RWPE2 (cell line): ENCODE measurements around the gene GDF2.

Experiments used
- ATAC-seq: fragments of 200-7000 bp; cut with Tn5 transposase; 3 replicates; pipeline ENCODE4 v1.9.1; 2021; ENCODE audit warnings: low read depth
- DNase-seq: peaks from one replicate; pipeline ENCODE4 v3.0.0-alpha.2; 2020; ENCODE audit warnings: low spot score
- H3K27ac ChIP-seq: fragments of 450-650 bp; 2 replicates; pipeline ENCODE4 v1.5.1; 2017; ENCODE audit warnings: mild to moderate bottlenecking; ENCODE audit not compliant: poor library complexity, severe bottlenecking
- H3K27me3 ChIP-seq: fragments of 250-450 bp; sonication (Bioruptor Pico); 2 replicates; pipeline ENCODE4 v1.5.1; 2021; ENCODE audit warnings: mild to moderate bottlenecking, moderate library complexity; ENCODE audit not compliant: insufficient read depth, poor library complexity, severe bottlenecking
- H3K36me3 ChIP-seq: fragments of 250-450 bp; sonication (Bioruptor Pico); 2 replicates; pipeline ENCODE4 v1.5.1; 2020; ENCODE audit warnings: low read depth, mild to moderate bottlenecking, moderate library complexity
- H3K4me1 ChIP-seq: fragments of 250-450 bp; sonication (Bioruptor Pico); 2 replicates; pipeline ENCODE4 v1.5.1; 2021; ENCODE audit warnings: mild to moderate bottlenecking, moderate library complexity; ENCODE audit not compliant: insufficient read depth, poor library complexity, severe bottlenecking
- H3K4me3 ChIP-seq: fragments of 250-450 bp; sonication (Bioruptor Pico); 2 replicates; pipeline ENCODE4 v1.5.1; 2021; ENCODE audit warnings: mild to moderate bottlenecking, moderate library complexity; ENCODE audit not compliant: severe bottlenecking
- H3K9me3 ChIP-seq: fragments of 250-450 bp; sonication (Bioruptor Pico); 2 replicates; pipeline ENCODE4 v1.5.1; 2021; ENCODE audit warnings: mild to moderate bottlenecking, moderate library complexity; ENCODE audit not compliant: severe bottlenecking
- CTCF ChIP-seq: fragments of 450-650 bp; IDR thresholded peaks from one replicate; pipeline ENCODE4 v1.5.1; 2017; ENCODE audit warnings: mild to moderate bottlenecking, moderate library complexity; ENCODE audit not compliant: poor library complexity, severe bottlenecking

The GDF2 gene

GRCh38 chr10:47363781-47364180 lies 41.5 kb downstream of the GDF2 start:
- Histone ChIP-seq H3K36me3 (no peaks in the 10 kb centered on the region), H3K4me1 (no peaks in the 10 kb centered on the region), H3K4me3 (no peak overlapping the region), H3K9me3 (no peaks in the 10 kb centered on the region), H3K27ac (no peak overlapping the region), H3K27me3 (no peaks in the 10 kb centered on the region)
- peak; percentile 2 for DNase-seq
- no peak for ATAC-seq
- no peak for TF ChIP-seq CTCF

GRCh38 chr10:47364366-47364765 lies 42.1 kb downstream of the GDF2 start:
- no peak for TF ChIP-seq CTCF
- Histone ChIP-seq H3K9me3 (no peaks in the 10 kb centered on the region), H3K4me1 (no peaks in the 10 kb centered on the region), H3K27me3 (no peaks in the 10 kb centered on the region), H3K4me3 (no peak overlapping the region), H3K27ac (no peak overlapping the region), H3K36me3 (no peaks in the 10 kb centered on the region)
- ATAC-seq (0 out of 3 replicates have a peak, but pooled peaks have one; percentile 41), DNase-seq (no peak)

- no peaks in the 10 kb centered on the region for H3K36me3 ChIP-seq
- TF ChIP-seq CTCF = no peak
- H3K27ac ChIP-seq = no peak overlapping the region
- ATAC-seq (no peak), DNase-seq (no peak)
- H3K27me3 ChIP-seq = no peaks in the 10 kb centered on the region
- H3K4me3 ChIP-seq = no peak overlapping the region
- H3K4me1 ChIP-seq = no peaks in the 10 kb centered on the region
- H3K9me3 ChIP-seq = no peaks in the 10 kb centered on the region
These were observed 42.7 kb downstream of the GDF2 start for GRCh38 chr10:47364911-47365310.

GRCh38 chr10:47365431-47366180 lies 43.4 kb downstream of the GDF2 start:
- H3K36me3 ChIP-seq = no peaks in the 10 kb centered on the region
- H3K27ac ChIP-seq = no peak overlapping the region
- DNase-seq (peak; percentile 11), ATAC-seq (no peak)
- no peak overlapping the region for H3K4me3 ChIP-seq
- H3K27me3 ChIP-seq = no peaks in the 10 kb centered on the region
- no peak for TF ChIP-seq CTCF
- no peaks in the 10 kb centered on the region for H3K4me1 ChIP-seq
- H3K9me3 ChIP-seq = no peaks in the 10 kb centered on the region

GRCh38 chr10:47366181-47366631 lies 44.0 kb downstream of the GDF2 start:
- no peaks in the 10 kb centered on the region for H3K27me3 ChIP-seq
- no peak for TF ChIP-seq CTCF
- no peak overlapping the region for H3K4me3 ChIP-seq
- DNase-seq (peak; percentile 34), ATAC-seq (no peak)
- no peak overlapping the region for H3K27ac ChIP-seq
- H3K9me3 ChIP-seq = no peaks in the 10 kb centered on the region
- H3K4me1 ChIP-seq = no peaks in the 10 kb centered on the region
- H3K36me3 ChIP-seq = no peaks in the 10 kb centered on the region
